Kidney (tissue), 14 donors: Measurements from ENCODE around the gene ETNPPL. TPM values are rescaled to one million over a fixed set of nuclear protein-coding genes. Genes with fewer than 3 reads are reported as not detected.

ENCODE experiments used
- DNase-seq, 5 donors: peaks; one replicate each; pipeline ENCODE4 v3.0.0-alpha.2; 2013 to 2020
- FAIRE-seq: peaks from 2 replicates; lab custom pipeline; 2012; peaks lifted over from hg19 to GRCh38; lab: Jason Lieb, UNC
- H3K27ac ChIP-seq, 2 donors: one replicate each; pipeline ENCODE4 v1.7.0; 2013; ENCODE audit warnings: low read depth in 2 of 2, low read length in 2 of 2, inconsistent platforms in 1 of 2
- H3K27me3 ChIP-seq: one replicate; pipeline ENCODE4 v1.7.1; 2013; ENCODE audit warnings: low read length, inconsistent platforms; ENCODE audit not compliant: control insufficient read depth, insufficient read depth
- H3K36me3 ChIP-seq, 3 donors: one replicate each; pipeline versions ENCODE4 v1.7.0 to v1.7.1; 2013; ENCODE audit warnings: low read length in 3 of 3, control low read depth in 1 of 3, inconsistent platforms in 1 of 3; ENCODE audit not compliant: insufficient read depth in 3 of 3, control insufficient read depth in 2 of 3
- H3K4me1 ChIP-seq, 3 donors: one replicate each; pipeline versions ENCODE4 v1.7.0 to v1.7.1; 2013; ENCODE audit warnings: low read length in 3 of 3, inconsistent platforms in 1 of 3, low read depth in 1 of 3; ENCODE audit not compliant: control insufficient read depth in 2 of 3, insufficient read depth in 2 of 3
- H3K4me3 ChIP-seq, 3 donors: one replicate each; pipeline versions ENCODE4 v1.7.0 to v1.8.1; 2013; ENCODE audit warnings: low read length in 3 of 3, control low read depth in 1 of 3, inconsistent platforms in 1 of 3
- H3K9ac ChIP-seq, 3 donors: one replicate each; pipeline versions ENCODE4 v1.7.0 to v1.7.1; 2013; ENCODE audit warnings: low read length in 3 of 3, control low read depth in 1 of 3, inconsistent platforms in 1 of 3
- H3K9me3 ChIP-seq, 3 donors: one replicate each; pipeline versions ENCODE4 v1.7.0 to v1.7.1; 2013; ENCODE audit warnings: low read length in 3 of 3, control low read depth in 1 of 3, inconsistent platforms in 1 of 3; ENCODE audit not compliant: control insufficient read depth in 2 of 3, insufficient read depth in 1 of 3
- CTCF ChIP-seq: IDR thresholded peaks from 3 replicates; pipeline ENCODE4 v1.5.1; 2012; ENCODE audit warnings: mild to moderate bottlenecking, moderate library complexity, borderline replicate concordance; ENCODE audit not compliant: insufficient read depth; ENCODE audit errors: extremely low read depth
- intact Hi-C: fragments of 100-400 bp; cut with DNase I; formaldehyde crosslinking; loops from one replicate; pipeline ENCODE4 v1.11.1; 2022
- polyA plus RNA-seq: library from polyadenylated mRNA; stranded (reverse); fragments of 350-450 nt; fragmentation: Illumina TruSeq; extraction: RNeasy Lipid Tissue Mini Kit (QIAGEN cat#74804); gene quantifications from one replicate; pipeline ENCODE4 v1.2.3, GENCODE V29; 2014; ENCODE audit warnings: low read depth, low replicate concordance; ENCODE audit not compliant: insufficient read depth
- total RNA-seq: library from RNA; stranded (reverse); fragmentation: NEBNext Ultra II Directional; extraction: Animal tissue kit (Norgen Biotek cat#: 25700); gene quantifications from one replicate; pipeline ENCODE4 v1.2.1, GENCODE V29; 2021
- donor health status: control.
- donor health status: control.
- donor health status: control.
- donor health status: control.
- donor health status: control.
- donor health status: DM: yes; HTN: yes; CAD: no.
- donor health status: Normal renal cell carcinoma (clear cell type).

ETNPPL gene
- total and polyA plus RNA-seq, 2 donors from 2014 or later: 1.7 TPM; not detected in 1

GRCh38 chr4:108763986-108764385, 1.1 kb upstream of the ETNPPL start:
- Histone ChIP-seq H3K36me3 (no peaks in the 10 kb centered on the region), H3K9me3 (no peaks in the 10 kb centered on the region), H3K4me3 (no peak overlapping the region), H3K27ac (no peak overlapping the region), H3K4me1 (no peaks in the 10 kb centered on the region), H3K9ac (no peak overlapping the region), H3K27me3 (no peaks in the 10 kb centered on the region)
- DNase-seq (no peak), FAIRE-seq (no peak)
- TF ChIP-seq CTCF: no peak
- intact Hi-C loops: no loop called here

- H3K27ac ChIP-seq: no peak overlapping the region
- H3K27me3 ChIP-seq: no peaks in the 10 kb centered on the region
- FAIRE-seq (no peak), DNase-seq (peak in 1 of 5 donors; percentile 6)
- no peaks in the 10 kb centered on the region for H3K4me1 ChIP-seq
- TF ChIP-seq CTCF: no peak
- H3K9me3 ChIP-seq: no peaks in the 10 kb centered on the region
- no peak overlapping the region for H3K9ac ChIP-seq
- peak overlapping the region; percentile 44 to 71 (median 56) for H3K4me3 ChIP-seq
- intact Hi-C loops: no loop called here
- H3K36me3 ChIP-seq: no peaks in the 10 kb centered on the region
These were observed 357 bp upstream of the ETNPPL start for GRCh38 chr4:108763226-108763593.

- TF ChIP-seq CTCF: no peak
- H3K4me1 ChIP-seq: no peaks in the 10 kb centered on the region
- FAIRE-seq (no peak), DNase-seq (no peak)
- no peak overlapping the region for H3K4me3 ChIP-seq
- no peaks in the 10 kb centered on the region for H3K9me3 ChIP-seq
- intact Hi-C loops: no loop called here
- no peak overlapping the region for H3K27ac ChIP-seq
- H3K36me3 ChIP-seq: no peaks in the 10 kb centered on the region
- H3K9ac ChIP-seq: no peak overlapping the region
- H3K27me3 ChIP-seq: no peaks in the 10 kb centered on the region
These were observed 4.4 kb downstream of the ETNPPL start for GRCh38 chr4:108758498-108758897.

DNA sequence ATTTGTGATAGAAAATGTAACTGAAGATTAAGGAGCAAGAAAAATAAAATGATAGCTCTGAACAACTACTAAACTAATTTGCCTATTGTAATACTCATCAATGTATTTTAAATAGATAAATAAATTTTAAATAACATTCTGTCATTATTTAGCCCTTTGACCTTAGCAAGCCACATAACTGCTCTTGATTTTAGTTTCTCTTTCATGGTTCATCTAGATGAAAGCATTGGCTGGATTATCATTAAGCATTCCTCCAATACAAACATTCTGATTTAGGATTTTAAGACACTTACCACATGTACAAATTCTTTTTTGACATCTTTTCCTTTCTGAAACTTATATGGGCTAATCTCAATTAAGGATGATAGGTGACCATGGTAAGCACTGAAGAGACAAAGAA, 8.5 kb downstream of the ETNPPL start:
- Histone ChIP-seq H3K27ac (no peak overlapping the region), H3K4me3 (no peak overlapping the region), H3K4me1 (no peaks in the 10 kb centered on the region), H3K9me3 (no peaks in the 10 kb centered on the region), H3K27me3 (no peaks in the 10 kb centered on the region), H3K36me3 (no peaks in the 10 kb centered on the region), H3K9ac (no peak overlapping the region)
- intact Hi-C loops: no loop called here
- FAIRE-seq (no peak), DNase-seq (no peak)
- no peak for TF ChIP-seq CTCF
